SK-N-SH treated with all-trans-retinoic acid at 6 μM for 48 hours (cell line): ENCODE data around the gene AEBP1.

Source experiments
- BACH2 ChIP-seq: fragments of 250-450 bp; sonication (Bioruptor Pico); IDR thresholded peaks from 2 replicates; pipeline ENCODE4 v1.9.0; 2021; ENCODE audit warnings: mild to moderate bottlenecking, borderline replicate concordance
- GLIS3 ChIP-seq: fragments of 250-450 bp; sonication (Bioruptor Pico); IDR thresholded peaks from 2 replicates; pipeline ENCODE4 v1.5.0; 2020; ENCODE audit warnings: mild to moderate bottlenecking, moderate library complexity
- ISL1 ChIP-seq: fragments of 250-450 bp; sonication (Bioruptor Pico); IDR thresholded peaks from 2 replicates; pipeline ENCODE4 v2.1.2; 2022; ENCODE audit warnings: mild to moderate bottlenecking, moderate library complexity
- PATZ1 ChIP-seq: fragments of 250-450 bp; sonication (Bioruptor Pico); IDR thresholded peaks from 2 replicates; pipeline ENCODE4 v1.8.0; 2020; ENCODE audit warnings: mild to moderate bottlenecking, moderate library complexity, borderline replicate concordance
- ZC3H10 ChIP-seq: fragments of 250-450 bp; sonication (Bioruptor Pico); IDR thresholded peaks from 2 replicates; pipeline ENCODE4 v1.5.1; 2021; ENCODE audit warnings: mild to moderate bottlenecking, moderate library complexity
- ZFP3 ChIP-seq: fragments of 250-450 bp; sonication (Bioruptor Pico); IDR thresholded peaks from 2 replicates; pipeline ENCODE4 v1.5.0; 2020; ENCODE audit warnings: mild to moderate bottlenecking, moderate library complexity

- TF ChIP-seq BACH2 (CRISPR knock-in tag) (no peak), ZC3H10 (CRISPR knock-in tag) (no peak), PATZ1 (CRISPR knock-in tag) (no peak), ZFP3 (CRISPR knock-in tag) (no peak), GLIS3 (CRISPR knock-in tag) (no peak), ISL1 (CRISPR knock-in tag) (no peak)
Observed at GRCh38 chr7:44079331-44080021, 24.7 kb upstream of the AEBP1 start.
